ENCODE data around the gene SLAMF9.

Gene SLAMF9

DNA sequence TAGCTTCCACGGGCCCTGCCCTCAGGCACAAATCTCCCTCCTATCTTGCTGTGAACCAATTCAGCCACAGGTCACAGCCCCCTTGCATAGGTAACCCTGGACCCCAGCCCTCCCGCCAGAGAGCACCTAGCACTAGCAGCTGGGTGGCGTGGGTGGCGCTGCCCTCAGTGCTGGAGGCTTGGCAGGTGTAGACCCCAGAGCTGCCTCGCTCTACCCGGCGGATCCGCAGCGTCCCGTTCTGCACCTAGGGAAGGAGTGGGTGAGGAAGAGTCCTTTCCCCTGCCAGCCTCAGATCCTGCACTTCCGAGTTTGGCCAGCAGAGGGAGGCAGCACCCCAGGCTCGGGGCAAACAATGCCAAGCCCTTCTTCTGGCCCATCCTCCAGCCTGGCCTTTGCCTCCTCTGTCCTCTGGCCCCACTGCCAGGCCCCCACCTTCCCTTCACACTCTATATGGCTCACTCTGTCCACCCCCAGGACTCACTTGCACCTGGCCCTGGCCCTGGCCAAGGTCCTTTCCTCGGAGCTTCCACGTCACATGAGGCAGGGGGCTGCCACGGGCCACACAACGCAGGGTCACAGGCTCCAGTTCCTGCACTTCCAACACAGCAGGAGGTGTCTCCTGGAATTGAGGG lies 17.6 kb downstream of the SLAMF9 start:
- Histone ChIP-seq H3K27ac (ENCODE audit: poor library complexity, severe bottlenecking) (no peak overlapping the region), H3K9me3 (ENCODE audit: severe bottlenecking) (no peaks in the 10 kb centered on the region), H3K27me3 (ENCODE audit: insufficient read depth, poor library complexity, severe bottlenecking) (no peaks in the 10 kb centered on the region), H3K4me1 (ENCODE audit: insufficient read depth, poor library complexity, severe bottlenecking) (peaks cover 14% of the 10 kb centered on the region), H3K36me3 (ENCODE audit: low read depth) (no peaks in the 10 kb centered on the region), H3K4me3 (ENCODE audit: severe bottlenecking) (no peak overlapping the region)
- ATAC-seq (ENCODE audit: low read depth) (peak; percentile 64), DNase-seq (ENCODE audit: low spot score) (no peak)
- TF ChIP-seq, protein P1, sequence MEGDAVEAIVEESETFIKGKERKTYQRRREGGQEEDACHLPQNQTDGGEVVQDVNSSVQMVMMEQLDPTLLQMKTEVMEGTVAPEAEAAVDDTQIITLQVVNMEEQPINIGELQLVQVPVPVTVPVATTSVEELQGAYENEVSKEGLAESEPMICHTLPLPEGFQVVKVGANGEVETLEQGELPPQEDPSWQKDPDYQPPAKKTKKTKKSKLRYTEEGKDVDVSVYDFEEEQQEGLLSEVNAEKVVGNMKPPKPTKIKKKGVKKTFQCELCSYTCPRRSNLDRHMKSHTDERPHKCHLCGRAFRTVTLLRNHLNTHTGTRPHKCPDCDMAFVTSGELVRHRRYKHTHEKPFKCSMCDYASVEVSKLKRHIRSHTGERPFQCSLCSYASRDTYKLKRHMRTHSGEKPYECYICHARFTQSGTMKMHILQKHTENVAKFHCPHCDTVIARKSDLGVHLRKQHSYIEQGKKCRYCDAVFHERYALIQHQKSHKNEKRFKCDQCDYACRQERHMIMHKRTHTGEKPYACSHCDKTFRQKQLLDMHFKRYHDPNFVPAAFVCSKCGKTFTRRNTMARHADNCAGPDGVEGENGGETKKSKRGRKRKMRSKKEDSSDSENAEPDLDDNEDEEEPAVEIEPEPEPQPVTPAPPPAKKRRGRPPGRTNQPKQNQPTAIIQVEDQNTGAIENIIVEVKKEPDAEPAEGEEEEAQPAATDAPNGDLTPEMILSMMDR (IDR thresholded peaks at IDR 0.05; ENCODE audit: poor library complexity, severe bottlenecking) = peak; percentile 96

DNA sequence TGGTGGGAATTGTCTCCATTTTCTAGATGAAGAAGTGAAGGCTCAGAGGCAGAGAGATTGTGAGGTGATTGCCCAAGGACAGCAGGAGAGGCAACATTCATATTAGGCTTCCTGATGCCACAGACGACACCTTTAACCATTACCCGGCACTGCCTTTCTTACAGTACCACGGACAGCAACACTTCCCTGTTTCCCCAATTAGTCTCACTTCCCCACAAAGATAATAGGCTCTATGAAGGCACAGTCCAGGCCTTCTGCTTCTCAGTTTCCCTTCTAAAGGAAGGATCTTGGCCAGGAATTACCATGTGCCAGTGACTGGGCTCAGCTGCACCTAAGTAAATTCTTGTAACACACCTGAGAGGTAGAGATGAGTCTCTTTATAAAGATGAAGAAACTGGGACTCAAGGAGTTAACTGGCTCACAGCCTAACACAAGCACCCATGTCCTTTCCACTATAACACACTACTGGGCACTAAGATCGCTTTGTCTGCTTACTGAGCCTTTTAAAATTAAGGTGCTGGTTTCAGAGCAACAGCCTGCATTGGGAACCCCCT lies 18.2 kb downstream of the SLAMF9 start:
- no peaks in the 10 kb centered on the region for H3K27me3 ChIP-seq (ENCODE audit: insufficient read depth, poor library complexity, severe bottlenecking)
- TF ChIP-seq, protein P1 (IDR thresholded peaks at IDR 0.05; ENCODE audit: poor library complexity, severe bottlenecking) = no peak
- no peak for DNase-seq (ENCODE audit: low spot score)
- H3K9me3 ChIP-seq (ENCODE audit: severe bottlenecking) = no peaks in the 10 kb centered on the region
- no peak overlapping the region for H3K4me3 ChIP-seq (ENCODE audit: severe bottlenecking)
- ATAC-seq (ENCODE audit: low read depth) = no peak
- H3K4me1 ChIP-seq (ENCODE audit: insufficient read depth, poor library complexity, severe bottlenecking) = peaks cover 14% of the 10 kb centered on the region
- H3K27ac ChIP-seq (ENCODE audit: poor library complexity, severe bottlenecking) = no peak overlapping the region
- no peaks in the 10 kb centered on the region for H3K36me3 ChIP-seq (ENCODE audit: low read depth)

DNA sequence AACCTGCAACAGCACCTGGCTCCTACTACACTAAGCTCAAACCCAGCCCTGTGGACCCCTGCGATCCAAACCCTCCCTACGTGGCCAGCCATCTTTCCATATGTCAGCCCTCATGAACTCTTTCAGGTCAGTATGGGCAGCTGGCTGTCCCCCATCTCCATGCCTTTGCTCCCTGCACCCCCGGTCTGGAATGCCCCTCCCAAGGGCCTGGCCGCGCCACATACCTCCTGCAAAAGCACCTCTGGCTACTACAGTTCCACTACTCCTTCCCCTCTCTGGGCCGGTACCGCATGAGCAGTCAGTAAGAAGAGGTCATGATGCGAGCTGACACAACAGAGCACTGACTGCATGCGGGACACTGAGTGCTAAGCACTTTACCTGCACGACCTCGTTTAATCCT lies 18.7 kb downstream of the SLAMF9 start:
- Histone ChIP-seq H3K4me3 (ENCODE audit: severe bottlenecking) (no peak overlapping the region), H3K4me1 (ENCODE audit: insufficient read depth, poor library complexity, severe bottlenecking) (peaks cover 14% of the 10 kb centered on the region), H3K9me3 (ENCODE audit: severe bottlenecking) (no peaks in the 10 kb centered on the region), H3K27me3 (ENCODE audit: insufficient read depth, poor library complexity, severe bottlenecking) (no peaks in the 10 kb centered on the region), H3K27ac (ENCODE audit: poor library complexity, severe bottlenecking) (no peak overlapping the region), H3K36me3 (ENCODE audit: low read depth) (no peaks in the 10 kb centered on the region)
- no peak for ATAC-seq (ENCODE audit: low read depth)
- TF ChIP-seq, protein P1 (IDR thresholded peaks at IDR 0.05; ENCODE audit: poor library complexity, severe bottlenecking) = no peak
- DNase-seq (ENCODE audit: low spot score) = no peak

DNA sequence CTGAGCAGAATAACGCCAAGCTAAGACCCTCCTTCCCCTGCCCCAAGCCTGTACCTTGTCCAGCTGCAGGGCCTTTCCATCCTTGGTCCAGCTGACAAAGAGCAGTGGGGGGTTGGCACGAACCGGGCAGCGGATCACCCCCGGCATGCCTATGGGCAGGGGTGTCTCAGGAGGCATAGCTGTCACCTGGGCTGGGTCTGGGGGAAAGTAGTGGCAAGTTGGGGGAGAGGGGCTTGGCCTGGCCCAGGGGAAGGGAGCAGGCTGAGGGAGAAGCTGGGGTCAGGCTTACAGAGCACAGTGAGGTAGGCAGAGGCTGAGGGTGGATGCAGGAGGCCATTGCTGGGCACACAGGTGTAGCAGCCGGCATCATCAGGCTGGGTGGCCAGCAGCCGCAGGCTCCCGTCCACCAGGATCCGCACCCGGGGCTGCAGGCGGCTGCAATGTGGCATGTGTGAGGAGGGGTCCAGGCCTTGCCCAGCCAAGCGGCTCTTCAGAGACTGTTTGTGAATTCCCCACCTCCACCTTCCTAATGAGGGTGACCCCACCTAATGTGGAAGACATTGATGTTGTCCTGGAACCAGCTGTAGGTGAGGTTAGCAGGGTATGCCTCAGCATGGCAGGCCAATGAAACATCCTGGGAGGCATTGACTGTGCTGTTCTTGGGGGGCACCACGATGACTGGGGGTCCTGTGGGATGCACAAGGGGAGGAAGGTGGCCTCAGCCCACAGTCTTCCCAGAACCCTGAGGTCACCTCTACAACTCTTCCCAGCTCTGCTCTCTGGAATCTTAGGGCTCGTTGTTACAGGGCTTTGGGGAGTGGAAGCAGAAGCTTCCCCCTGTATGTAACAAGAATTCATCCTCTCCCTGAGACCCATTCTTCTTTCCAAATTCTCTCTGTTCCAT lies 19.6 kb downstream of the SLAMF9 start:
- H3K36me3 ChIP-seq (ENCODE audit: low read depth) = 0 out of 2 replicates have a peak, but pooled peaks cover 4% of the 10 kb centered on the region

More for the DNA sequence above, 19.6 kb downstream of the SLAMF9 start:
- H3K4me1 ChIP-seq (ENCODE audit: insufficient read depth, poor library complexity, severe bottlenecking) = peaks cover 14% of the 10 kb centered on the region
- no peaks in the 10 kb centered on the region for H3K27me3 ChIP-seq (ENCODE audit: insufficient read depth, poor library complexity, severe bottlenecking)
- peak overlapping the region; percentile 46 for H3K27ac ChIP-seq (ENCODE audit: poor library complexity, severe bottlenecking)
- DNase-seq (ENCODE audit: low spot score) (no peak), ATAC-seq (ENCODE audit: low read depth) (no peak)
- H3K4me3 ChIP-seq (ENCODE audit: severe bottlenecking) = no peak overlapping the region
- TF ChIP-seq, protein P1 (IDR thresholded peaks at IDR 0.05; ENCODE audit: poor library complexity, severe bottlenecking) = no peak
- H3K9me3 ChIP-seq (ENCODE audit: severe bottlenecking) = no peaks in the 10 kb centered on the region
